Activated T-helper 1 cell treated with Interleukin-2 at 50 U/mL for 16 hours (primary cell): ENCODE results near the gene CYBB.

Source experiments
- DNase-seq: peaks from one replicate; pipeline ENCODE4 v3.0.0-alpha.2; 2020; ENCODE audit warnings: low read depth

The CYBB gene

DNA sequence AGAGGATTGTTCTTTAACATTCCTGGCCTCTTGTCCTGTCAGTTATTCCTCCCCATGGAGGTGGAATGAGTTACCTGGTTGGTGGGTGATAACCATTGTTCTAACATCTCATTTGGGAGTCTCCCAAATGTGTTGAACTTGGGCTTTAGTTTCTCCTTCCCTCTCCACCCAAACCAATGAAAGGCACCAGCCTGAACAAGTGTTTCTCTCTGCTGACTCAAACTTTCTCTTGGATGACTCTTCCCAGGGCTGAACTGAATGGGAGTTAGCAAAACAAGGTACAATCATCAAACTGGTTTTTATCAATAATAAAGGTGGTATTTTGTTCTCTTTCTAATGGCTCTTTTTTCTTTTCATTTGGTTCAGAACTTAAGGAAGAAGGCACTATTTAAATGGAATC is 64.8 kb downstream of the CYBB start:
- DNase-seq, result no peak

GRCh38 chrX:37846141-37846540 is 66.3 kb downstream of the CYBB start:
- no peak for DNase-seq

GRCh38 chrX:37846558-37846933 is 66.7 kb downstream of the CYBB start:
- DNase-seq, result no peak

- peak; percentile 62 for DNase-seq
Measured at GRCh38 chrX:37846934-37847732, 67.3 kb downstream of the CYBB start, which contains the start of gene DYNLT3. DYNLT3 (minus strand) TSS chrX:37847571; CDS start chrX:37847510, 61 bp downstream.

GRCh38 chrX:37847733-37848197 is 67.9 kb downstream of the CYBB start:
- no peak for DNase-seq

DNA sequence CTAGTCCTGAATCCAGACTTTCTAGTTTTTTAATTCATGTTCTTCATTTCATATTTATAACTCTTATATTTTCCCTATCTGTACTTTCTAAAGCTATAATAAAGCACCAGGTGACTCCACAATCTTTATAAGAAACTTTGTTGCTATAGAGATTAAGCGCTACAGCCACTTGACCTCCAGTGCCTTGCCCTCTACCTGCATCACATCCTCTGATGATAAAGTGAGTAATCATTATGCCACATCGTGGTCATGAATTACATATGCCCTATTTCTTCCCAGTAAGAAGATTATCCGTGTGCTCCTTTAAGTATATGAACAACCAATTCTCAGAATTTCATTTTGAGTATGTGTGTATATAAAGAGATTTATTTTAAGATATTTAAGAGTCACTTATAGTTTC is 74.3 kb downstream of the CYBB start:
- no peak for DNase-seq

DNA sequence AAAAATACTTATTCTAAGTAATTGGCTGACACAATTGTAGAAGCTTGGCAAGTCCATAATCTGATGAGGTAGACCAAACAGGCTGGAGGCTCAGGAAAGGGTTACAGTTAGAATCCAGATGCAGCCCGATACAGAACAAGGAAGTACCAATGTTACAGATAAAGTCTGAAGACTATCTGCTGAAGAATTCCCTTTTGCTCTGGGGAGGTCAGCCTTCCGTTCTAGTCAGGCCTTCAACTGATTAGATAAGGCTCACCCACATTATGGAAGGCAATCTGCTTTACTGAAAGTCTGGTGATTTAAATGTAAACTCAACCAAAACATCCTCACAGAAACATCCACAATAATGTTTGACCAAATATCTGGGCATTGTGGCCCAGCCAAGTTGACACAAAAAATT is 74.9 kb downstream of the CYBB start:
- DNase-seq, result no peak

DNA sequence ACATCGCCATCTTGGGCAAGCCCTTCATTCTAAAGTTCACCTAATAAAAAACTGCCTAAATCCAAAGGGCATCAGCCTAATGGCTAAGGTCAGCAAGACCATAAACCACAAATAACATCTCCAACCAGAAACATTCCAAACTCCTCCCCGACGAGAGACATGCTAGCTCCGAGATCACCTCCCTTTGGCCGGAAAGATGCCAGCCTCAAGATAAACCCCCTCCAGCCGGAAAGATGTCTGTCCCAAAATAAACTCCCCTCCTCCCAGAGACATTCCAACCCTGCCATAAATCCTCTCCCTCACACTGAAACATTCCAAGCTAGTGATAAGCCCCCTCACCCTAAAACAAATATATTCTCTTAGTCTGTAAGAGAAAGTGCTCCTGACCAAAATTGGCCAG is 80.9 kb downstream of the CYBB start:
- no peak for DNase-seq

DNA sequence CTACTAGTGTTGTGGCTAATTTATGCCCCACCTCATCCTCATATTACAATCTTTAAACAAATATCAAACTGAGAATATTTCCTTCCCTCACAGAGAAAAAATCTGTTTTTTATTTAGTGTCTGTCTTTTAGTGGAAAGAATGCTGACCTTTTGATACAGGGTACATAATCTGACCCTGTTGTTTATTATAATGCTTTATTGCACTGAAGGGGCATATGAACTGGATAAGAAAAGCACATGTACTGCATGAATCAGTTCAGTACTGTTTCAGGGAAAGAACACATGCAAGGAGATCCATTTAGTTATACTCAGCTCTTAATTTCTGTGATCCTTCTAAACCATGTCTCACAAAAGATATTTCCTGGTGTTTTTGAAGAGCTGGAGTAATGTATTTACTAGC is 83.0 kb downstream of the CYBB start:
- DNase-seq, result no peak
